HG03064 (cell line): ENCODE results near the gene GUSB.
"Not testable (repeated sequence)": the region's sequence is repeated elsewhere in the genome, so short reads cannot be mapped to it uniquely, and the experiment has no call there.

Experiments
- ATAC-seq: cut with Tn5 transposase; IDR thresholded peaks from one replicate; pipeline ENCODE4 v1.9.1; 2021; ENCODE audit warnings: low read depth; ENCODE audit not compliant: unreplicated experiment

Gene GUSB

DNA sequence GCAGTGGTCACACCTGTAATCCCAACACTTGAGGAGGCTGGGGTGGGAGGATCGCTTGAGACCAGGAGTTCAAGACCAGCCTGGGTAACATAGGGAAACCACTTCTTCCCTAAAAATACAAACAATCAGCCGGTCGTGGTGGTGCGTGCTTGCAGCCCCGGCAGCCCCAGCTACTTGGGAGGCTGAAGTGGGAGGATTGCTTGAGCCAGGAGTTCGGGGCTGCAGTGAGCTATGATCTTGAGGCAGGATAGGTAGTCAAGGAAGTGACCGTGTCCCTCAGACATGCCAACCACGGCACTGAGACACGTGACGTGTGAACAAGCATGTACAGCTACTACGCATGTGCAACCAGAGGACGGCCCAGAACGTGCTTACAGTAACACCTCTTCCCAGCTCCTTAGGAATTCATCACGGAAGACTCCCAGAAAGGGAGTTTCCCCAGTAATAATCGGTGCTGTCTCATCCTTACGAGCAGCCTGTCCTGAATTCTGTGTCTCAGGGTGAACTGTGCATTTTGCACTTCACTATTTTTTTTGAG is 5.3 kb downstream of the GUSB start:
- ATAC-seq = no peak

DNA sequence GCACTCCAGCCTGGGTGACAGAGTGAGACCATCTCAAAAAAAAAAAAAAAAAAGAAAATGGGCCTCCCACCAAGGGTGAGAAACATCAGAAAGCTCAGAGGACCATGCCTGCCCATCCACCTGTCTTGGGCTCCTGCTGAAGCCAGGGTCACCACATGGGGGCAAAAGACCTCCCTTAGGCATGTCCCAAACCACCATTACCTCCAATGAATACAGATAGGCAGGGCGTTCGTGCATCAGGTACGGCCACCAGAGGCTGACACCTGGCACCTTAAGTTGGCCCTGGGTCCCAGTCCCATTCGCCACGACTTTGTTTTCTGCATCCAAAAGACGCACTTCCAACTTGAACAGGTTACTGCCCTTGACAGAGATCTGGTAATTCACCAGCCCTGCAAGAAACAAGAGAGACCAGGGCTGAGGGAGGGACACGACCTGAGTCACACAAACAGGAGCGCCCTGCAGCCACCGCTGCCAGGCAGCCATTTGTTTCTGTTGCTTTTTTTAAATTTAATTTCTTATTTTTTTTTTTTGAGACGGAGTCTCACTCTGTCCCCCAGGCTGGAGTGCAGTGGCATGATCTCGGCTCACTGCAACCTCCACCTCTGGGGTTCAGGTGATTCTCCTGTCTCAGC is 6.1 kb downstream of the GUSB start:
- ATAC-seq = no peak

DNA sequence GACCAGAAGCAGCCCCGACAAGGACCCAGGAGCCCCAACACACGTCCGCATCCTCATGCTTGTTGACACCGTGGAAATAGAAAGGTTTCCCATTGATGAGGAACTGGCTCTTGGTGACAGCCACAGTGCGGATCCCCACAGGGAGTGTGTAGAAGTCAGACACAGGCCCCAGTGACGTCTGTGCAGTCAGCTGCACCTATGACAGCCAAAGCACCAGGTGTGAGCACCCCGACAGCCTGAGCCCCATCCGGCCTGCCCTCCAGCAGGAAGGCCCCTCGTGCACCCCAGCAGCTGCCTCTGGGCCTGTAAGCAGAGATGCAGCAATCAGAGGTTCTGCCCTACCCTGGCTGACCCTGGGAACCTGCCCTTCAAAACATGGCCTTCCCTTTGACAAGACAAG is 7.1 kb downstream of the GUSB start:
- ATAC-seq = no peak

DNA sequence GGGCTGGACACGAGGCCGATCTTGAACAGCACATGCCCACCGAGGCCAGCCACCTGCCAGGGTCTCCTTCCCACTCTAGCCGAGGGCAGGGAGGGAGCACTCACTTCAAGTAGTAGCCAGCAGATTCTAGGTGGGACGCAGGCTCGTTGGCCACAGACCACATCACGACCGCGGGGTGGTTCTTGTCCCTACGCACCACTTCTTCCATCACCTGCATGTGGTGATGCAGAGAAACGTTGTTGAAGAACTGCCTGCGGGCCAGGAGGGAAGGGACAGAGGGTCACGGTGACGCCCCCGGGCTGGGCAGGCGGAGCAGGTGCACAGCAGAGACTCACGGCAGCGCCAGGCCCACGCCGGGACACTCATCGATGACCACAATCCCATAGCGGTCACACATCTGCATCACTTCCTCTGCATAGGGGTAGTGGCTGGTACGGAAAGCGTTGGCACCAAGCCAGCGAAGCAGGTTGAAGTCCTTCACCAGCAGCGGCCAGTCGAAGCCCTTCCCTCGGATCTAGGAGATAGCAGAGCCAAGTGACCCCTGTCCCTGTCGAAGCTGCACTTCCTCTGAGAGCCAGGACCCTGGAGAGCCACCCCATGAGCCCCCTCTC is 7.7 kb downstream of the GUSB start:
- no peak for ATAC-seq

DNA sequence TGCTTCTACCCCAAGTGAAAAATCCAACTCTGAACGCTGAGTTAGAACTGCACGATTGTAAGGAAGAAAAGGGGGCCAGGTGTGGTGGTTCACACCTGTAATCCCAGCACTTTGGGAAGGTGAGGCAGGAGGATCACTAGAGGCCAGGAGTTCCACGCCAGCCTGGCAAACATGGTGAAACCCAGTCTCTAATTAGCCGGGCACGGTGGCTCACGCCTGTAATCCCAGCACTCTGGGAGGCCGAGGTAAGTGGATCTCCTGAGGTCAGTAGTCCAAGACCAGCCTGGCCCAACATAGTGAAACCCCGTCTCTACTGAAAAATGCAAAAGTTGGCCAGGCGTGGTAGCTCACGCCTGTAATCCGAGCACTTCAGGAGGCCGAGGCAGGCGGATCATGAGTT is 9.0 kb downstream of the GUSB start:
- no peak for ATAC-seq

DNA sequence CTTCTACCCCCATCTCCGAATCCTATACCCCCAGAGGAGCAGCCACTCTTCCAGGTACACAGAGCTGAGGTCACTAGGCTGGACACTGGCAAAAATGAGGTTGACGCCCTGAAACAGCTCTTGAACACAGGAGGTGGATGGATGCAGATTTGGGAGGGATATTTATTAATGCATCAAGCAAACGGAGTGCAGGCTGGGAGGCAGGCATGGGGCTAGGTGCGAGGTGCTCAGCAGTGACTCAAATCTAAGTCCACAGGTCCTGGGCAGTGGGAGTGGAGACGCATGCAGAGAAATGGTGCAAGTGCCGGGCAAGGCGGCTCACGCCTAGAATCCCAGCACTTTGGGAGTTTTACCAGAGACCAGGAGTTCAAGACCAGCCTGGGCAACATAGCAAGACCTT is 11.0 kb downstream of the GUSB start:
- ATAC-seq = no peak

DNA sequence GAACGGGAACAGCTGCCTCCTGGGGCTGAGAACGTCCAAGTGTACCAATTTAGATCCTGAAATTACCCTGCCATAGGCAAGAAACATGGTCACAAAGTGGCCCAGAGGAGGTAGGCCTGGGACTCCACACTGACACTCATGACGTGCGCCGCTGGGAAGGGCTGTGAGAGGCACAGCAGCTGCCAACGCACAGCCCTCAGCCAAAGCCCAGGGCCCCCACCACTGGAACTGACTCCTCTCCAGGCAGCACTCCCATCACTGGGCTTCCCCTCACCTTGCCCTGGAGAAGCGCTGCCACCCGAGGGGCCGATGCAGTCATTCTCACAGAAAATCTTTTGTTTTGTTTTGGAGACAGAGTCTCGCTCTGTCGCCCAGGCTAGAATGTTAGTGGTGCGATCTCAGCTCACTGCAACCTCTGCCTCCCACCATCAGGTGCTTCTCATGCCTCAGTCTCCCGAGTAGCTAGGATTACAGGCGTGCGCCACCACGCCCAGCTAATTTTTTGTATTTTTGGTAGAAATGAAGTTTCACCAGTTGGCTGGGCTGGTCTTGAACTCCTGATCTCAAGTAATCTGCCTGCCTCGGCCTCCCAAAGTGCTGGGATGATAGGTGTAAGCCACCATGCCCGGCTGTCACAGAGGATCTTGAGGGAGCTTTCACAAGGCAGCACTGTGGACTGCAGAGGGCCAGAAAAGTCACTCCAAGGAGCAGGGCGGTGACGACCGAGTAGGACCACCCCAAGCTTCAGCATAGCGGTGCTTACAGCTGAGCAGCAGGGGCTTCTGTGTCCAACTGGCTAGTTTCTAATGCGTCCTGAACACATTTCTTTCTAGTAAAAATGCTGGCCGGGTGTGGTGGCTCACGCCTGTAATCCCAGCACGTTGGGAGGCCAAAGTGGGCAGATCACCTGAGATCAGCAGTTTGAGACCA is 13.5 kb downstream of the GUSB start:
- ATAC-seq = no peak

DNA sequence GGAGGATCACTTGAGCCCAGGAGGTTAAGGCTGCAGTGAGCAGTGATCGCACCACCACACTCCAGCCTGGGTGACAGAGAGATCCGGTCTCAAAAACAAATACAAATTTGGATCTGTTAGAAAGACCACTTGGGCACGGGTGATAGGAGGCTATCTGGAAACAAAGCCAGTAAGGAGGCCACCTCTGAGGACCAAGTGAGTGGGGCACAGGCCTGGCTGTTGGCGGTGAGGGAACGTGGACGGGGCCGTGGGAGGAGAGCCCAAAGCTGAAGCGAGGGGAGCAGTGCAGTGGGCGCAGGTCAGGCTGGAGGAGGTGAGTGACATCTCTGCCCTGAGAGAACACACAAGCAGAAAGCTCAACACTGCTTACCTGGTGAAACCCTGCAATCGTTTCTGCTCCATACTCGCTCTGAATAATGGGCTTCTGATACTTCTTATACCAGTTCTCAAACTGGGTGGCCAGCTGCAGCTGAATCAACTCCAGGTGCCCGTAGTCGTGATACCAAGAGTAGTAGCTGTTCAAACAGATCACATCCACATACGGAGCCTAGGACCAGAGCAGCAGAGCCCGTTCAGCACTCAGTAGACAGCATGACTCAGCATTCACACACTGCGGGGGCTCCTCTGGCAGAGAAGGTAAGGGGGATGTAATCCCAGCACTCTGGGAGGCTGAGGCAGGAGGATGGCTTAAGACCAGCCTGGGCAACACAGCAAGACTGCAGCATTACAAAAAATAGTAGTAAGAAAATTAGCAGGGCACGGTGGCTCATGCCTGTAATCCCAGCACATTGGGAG is 14.5 kb downstream of the GUSB start:
- ATAC-seq = no peak

DNA sequence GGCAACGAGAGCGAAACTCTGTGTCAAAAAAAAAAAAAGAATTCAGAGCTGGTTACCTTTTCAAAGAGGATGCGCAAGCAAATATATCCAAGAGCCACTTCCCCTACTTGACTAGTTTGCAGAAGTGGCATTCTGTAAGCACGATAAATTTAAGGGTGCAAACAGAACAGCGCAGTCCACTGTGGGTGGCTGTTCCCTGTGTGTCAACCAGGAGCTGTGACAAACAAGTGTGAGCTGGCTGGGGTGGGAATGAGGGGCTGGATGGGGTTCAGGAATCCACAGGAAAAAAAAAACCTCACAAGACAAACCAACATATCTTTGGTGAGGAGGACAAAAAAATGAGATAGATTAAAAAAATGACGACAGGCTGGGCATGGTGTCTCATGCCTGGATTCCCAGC is 15.9 kb downstream of the GUSB start:
- ATAC-seq = no peak

DNA sequence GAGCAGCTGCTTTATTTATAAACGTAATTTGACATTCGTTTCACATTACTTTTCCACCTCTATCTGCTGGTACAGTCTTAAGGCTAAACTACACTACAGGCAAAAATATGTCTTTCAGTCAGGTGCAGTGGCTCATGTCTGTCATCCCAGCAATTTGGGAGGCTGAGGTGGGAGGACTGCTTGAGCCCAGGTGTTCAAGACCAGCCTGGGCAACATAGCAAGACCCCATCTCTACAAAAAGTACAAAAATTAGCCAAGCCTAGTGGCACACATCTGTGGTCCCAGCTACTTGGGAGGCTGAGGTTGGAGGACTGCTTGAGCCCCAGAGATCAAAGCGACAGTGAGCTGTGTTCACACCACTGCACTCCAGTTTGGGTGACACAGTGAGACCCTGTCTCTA is 17.3 kb downstream of the GUSB start:
- ATAC-seq = not testable (repeated sequence)

DNA sequence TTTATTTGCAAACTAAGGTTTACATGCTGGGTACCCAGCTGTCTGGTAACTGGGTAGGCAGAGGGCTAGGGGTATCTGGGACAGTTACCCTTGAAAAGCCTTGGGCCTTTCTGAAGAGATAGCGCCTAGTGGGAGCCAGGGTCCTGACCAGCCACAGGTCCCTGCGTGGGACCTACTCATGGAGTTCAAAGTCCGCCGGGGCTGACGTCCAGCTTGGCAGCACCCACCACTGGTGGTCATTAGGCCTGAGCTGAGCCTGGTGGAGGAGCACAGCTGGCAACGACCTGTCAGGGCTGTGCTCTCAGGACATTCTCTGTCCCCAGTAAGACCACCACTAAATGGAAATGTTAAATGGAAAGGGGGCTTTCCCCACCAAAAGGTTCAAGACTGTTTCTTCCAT is 20.0 kb downstream of the GUSB start:
- ATAC-seq = no peak

DNA sequence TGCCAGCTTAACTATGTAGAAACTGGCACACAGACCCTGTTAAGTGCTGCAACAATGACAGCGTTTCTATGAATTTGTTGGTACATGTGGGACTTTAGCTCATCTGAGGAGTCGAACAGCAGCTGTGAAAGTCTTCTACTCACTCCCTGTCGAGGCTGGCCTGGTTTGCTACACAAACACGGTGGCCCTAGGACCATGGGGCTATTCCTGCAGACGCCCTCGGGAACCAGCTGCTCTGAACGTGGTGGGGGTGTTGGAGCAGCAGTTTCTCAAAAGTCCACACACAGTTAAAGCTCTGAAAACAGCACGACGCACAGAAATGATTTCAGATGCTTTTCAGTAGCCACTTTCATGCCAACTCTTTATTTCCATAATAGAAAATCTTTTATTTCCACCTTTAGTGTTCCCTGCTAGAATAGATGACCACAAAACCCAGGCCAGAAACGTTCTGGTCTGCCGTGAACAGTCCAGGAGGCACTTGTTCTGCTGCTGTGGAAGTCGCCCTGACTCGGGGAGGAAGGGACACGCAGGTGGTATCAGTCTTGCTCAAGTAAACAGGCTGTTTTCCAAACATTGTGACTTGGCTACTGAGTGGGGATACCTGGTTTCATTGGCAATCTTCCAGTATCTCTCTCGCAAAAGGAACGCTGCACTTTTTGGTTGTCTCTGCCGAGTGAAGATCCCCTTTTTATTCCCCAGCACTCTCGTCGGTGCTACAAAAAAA is 21.5 kb downstream of the GUSB start:
- no peak for ATAC-seq

DNA sequence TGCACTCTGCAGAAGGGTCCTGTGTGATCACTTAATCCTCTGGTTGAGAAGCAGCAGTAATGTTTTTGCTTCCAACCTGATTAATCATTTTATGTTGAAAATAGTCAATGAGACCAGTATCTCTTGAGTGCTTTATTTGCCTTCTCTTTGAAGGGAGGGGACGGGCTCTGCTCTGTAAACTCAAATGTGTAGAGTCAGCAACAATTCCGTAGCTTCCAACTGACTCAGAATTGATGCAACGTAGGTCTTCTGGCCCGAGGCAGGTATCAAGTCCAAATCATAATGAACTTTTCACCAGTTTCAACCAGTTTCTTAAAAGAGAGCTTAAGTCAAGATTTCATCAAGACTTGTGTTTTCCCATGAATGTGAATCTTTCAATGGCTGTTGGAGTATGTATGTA is 26.3 kb downstream of the GUSB start:
- no peak for ATAC-seq

DNA sequence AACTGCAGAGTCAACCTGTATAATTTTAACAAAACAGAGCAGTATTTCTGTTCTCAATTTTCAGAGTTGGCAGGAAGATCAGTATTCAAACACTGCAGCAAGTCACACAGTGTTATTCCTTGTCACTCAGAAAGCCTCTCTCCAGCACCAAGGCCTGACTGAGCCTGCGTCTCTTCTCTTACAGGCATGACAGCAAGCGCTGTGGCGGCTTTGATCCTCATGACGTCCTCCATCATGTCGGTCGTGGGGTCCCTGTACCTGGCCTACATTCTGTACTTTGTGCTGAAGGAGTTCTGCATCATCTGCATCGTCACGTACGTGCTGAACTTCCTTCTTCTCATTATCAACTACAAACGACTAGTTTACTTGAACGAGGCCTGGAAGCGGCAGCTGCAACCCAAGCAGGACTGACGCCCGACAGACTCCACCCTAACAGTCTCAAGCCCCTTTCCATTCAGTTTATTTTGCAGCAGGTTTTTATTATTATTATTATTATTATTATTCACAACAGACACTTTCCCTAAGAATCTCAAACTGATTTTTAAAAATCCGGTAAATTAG is 28.0 kb downstream of the GUSB start:
- no peak for ATAC-seq

DNA sequence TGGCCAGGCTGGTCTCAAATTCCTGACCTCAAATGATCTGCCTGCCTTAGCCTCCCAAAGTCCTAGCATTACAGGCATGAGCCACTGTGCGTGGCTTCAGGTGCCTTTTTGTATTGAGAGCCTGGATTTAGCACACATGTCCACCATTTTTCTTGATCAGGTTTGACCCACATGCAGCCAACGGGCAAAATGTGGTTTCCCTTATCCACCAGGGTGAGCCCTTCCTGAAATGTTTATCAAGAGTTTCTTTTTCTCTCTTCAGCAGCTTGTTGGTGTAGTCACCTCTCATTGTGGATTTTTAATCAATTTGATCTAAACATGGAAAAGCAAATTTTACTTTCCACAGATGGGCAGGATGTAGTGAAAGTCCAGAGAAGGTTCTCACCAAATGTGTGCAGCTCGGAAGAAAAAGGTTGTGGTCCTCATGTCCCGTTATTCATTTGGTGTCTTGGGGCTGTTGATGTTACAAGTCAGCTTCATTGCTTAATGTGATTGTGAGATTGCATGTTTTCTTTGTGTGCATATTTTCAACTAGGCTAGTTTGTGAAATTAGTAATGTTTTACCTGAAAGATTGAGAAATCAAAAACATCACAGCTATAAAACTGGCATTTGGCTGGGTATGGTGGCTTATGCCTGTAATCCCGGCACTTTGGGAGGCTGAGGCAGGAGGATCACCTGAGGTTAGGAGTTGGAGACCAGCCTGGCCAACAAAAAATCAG is 28.9 kb downstream of the GUSB start:
- ATAC-seq = no peak

DNA sequence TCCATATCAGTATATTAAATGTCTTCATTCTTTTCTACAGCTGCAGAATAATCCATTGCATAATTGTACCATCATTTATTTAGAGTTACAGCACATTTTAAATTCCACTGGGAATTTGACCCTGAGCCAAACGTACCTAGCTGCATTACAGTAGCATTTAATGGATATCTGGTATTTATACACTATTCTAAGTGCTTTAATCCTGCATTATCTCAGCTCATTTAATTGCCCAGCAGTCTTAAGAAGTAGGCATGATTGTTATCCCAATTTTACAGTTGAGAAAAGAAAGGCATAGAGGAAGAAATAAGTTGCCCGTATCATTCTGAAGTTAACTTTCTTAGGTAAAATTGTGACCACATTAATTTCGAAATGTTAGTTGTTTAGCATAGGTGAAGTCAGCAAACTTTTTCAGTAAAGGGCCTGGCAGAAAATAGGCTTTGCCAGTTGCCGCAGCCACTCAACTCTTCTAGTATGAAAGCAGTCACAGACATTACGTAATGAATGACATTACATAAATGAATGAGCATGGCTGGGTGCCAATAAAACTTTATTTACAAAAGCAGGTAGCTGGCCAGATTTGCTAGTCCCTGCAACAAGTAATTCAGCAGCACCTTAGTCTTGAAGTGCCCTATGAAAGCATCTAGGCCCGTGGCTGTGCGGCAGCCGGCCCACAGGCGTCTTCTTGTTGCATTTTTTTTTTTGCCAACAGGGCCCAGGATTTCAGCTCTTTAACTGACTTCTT is 30.0 kb downstream of the GUSB start:
- ATAC-seq = no peak

DNA sequence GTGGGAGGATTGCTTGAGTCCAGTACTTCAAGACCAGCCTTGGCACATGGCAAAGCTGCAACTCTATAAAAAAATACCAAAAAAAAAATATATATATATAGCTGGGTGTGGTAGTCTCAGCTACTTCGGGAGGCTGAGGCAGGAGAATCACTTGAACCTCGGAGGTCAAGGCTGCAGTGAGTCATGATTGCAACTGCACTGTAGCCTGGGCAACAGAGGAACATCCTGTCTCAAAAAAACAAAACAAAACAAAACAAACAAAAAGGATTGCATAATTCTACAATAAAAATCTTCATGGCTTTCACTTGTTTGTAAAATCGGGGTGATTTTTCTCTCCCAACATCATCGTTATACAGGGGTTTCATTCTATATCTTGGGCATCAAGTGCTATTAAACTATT is 35.1 kb downstream of the GUSB start:
- ATAC-seq = no peak

DNA sequence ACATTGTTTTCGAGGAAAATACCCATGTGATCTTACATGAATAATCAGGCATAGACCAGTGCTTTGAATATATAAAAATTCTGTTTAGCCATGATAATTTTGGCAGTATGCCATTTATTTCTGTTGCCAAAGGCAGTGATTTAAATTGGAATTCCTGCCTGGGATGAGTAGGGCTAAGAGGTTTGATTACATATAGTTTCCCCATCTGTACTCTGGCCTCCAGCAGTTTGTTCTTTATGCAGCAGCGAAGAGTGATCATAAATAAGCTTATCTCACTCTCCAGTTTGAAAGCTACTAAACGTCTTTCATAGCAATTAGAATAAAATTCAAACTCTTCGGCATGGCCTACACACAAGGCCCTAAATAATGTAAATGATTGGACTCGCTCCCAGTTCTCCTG is 36.2 kb downstream of the GUSB start:
- not testable (repeated sequence) for ATAC-seq
